ENCODE results near the gene ANKS1B.

The ANKS1B gene

DNA sequence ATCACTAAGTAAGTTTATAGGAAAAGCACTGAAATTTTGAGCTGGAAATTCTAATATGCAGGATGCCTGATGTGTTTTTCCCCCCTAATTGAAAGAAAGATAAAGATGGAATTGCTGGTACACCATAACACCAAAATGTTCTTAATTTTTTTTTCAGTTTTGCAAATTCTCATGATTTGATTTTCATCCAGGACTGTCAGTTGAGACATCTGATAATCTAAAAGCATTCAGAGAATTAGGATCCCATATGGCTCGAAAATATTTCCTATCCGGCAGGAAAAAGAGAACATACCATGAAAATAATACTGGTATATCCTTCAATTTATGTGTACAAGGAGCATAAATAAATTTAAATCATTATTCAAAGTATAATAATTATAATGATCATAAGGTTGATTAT, 887.6 kb downstream of the ANKS1B start:
- DNase-seq = no peak

DNA sequence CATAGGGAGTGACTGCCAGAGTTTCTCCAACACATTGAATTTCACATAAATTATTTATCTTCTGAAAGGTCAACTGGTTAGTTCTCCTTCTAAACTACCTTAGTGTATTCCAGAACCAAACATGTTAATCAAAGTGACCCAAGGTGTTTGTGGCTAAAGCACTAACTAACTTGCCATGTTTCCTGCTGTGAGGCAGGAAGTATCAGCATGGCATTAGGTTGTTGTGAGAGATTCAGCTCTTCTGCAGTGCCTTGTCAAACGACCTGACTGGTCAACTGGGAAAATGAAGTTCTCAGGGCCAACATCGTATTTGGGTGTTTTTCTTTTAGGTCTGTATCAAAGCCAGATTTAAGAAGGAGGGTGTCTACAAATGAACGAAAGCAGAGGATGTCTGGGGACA, 891.6 kb downstream of the ANKS1B start:
- DNase-seq = no peak

DNA sequence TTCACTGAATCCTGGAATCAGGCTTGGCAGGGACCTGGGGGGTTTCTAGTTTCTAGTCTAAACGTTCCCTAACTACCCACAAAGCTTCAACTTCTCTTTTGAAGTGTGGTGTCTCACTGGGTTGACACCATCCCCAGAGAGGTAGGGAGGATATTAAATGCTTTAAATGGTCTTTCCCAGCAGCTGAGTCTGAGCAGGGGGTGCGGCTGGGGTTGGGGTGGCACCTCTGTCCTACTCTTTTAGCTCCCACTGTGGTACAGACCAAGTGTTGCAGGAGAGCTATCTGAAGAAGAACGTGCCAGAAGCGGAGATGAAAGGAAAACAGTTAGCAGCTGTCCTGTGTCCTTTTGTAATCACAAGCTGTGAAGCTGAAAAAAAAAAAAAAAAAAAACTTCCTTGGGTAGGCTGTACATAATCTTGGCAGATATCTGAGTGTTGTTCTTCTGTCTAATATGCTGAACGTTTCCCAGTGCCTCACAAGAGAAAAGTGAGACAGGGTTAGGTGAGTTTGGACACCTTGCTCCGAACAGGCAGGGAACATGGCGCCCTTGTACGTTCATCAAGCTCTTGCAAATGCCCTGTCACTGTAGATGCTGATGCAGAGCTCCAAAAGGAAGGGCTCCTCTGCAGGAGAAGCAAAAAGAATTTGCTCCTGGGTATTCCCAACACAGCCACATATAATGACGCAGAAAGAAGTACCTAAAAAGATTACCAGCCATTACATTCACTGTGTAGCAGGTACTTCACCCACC, 892.5 kb downstream of the ANKS1B start:
- DNase-seq = no peak

DNA sequence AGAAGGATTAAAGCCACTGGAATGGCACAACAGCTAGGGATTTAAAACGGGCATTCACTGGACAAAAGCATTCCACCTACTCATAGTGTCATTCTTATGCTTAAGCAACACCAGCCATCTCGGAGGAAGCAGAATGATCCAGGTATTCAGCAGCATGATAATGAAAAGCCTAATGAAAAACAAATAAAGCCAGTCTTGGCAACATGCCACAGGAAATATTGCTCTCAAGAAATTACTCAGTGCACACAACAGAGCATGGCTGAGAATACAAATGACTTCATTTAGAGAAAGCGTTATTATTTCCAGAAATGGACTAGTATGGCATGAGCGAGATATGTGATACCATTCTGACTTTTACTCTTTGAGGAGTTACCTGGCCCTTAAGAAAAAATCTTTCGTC, 897.5 kb downstream of the ANKS1B start:
- DNase-seq = no peak

DNA sequence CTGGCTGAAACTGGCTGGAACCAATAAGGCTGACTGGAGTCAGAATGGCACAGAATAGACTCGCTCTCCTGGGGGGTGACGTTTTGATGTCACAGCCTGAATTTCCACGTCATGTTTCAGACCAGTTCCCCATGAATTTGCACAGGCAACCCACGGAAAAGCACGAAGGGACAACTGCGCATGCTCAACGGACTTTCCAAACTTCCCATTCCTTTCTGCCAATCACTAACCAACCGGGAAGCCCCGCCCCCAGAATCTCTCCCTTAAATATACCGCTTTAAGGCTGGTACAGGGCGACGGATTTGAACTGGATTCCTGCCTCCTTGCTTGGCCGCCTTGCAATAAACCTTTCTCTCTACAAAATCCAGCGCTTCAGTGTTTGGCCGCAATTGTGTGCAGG, 904.9 kb downstream of the ANKS1B start:
- no peak for DNase-seq

DNA sequence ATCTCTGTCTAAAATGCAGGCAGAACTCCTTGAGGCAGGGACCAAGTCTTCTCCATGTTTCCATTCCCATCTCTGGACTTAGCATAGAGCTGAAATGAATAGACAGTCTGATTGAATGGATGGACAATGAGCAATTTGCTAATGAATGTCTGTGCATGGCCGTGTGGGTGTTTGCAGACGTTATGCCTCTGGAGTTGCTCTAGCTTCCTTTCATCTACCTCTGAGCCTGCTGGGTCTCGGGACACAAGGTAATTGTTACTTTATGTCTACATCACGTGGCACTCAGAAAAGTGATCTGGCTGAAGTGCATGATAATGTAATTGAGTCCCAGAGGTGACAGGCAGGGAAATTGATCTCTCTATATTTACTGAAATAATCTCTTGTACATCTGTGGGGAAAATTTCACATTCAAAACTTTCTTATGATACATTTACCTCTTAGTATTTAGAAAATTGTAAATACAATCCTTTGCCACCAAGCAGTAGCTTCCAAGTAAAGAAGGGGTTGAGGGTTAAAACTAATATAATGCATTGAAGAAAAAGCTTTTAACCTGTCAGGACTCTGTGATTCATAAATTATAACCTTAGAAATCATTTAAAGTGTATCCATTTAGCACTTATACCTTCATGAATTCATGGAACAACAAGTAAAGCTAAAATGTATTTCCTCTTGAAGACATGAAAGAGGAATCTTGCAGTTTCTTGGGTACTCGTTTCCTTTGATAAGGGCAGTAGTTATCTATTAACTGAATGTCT, 915.6 kb downstream of the ANKS1B start:
- DNase-seq = no peak

DNA sequence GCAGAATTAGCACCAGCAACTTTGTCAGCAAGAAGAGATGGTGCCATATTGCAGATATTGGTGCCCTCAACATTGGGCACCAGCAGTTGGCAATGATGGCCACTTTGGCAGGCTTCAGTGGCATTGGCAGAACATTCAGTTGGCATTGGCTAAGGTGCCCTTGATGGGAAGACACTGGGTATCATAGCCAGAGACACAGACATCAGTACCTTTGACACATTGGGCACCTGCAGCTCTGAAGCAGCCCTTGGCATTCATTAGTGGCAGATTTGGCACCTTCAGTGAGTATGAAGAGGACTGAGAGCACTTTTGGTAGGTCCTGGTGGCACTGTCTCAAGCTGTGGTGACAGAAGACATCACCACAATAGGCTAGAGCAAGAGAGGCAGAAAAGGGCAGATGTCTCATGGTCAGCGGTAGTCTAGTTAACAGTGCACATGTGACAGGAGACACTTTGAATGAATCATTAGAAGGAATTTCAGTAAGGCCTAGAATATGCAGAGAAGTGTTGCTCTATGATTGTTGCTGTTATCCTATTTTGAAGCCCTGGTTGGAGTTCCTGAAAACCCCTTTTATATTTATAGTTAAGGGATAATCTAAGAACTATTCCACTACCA, 917.5 kb downstream of the ANKS1B start:
- DNase-seq = no peak

DNA sequence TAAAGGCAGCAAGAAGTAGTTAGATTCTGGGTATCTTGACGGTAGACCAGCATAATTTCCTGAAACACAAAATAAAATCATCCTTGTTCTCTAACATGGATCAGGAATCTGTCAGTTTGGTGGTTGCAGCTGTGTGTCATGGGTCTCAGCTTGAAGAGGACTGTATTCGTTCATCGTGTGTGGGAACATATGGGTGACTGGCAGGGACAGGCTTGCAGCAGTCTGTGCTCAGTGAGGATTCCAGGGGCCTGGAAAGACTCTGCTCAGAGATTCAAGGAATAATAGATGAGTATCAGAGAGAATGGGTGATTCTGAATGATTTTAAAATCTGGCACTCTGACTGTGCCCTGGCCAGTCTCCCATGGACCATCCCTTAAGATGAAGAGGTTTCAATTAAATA, 918.0 kb downstream of the ANKS1B start:
- no peak for DNase-seq

DNA sequence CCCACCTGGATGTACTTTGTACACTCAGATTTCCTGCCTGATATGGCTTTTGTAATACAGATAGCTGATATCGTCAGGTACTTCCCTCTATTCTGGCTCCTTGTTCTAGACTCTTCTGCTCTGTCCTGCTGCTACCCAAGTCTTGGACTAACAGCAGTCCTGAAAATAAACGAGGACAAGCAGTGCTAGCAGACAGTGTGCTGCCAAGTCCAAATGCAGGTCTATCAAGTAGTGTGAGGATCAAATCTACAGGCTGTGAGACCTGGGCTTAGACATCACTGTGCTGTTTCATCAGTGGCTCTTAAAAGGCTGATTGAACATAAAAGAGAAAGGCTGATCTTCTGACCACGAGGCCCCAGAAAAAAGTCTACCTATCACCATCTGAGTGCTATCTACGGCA, 921.6 kb downstream of the ANKS1B start:
- no peak for DNase-seq

DNA sequence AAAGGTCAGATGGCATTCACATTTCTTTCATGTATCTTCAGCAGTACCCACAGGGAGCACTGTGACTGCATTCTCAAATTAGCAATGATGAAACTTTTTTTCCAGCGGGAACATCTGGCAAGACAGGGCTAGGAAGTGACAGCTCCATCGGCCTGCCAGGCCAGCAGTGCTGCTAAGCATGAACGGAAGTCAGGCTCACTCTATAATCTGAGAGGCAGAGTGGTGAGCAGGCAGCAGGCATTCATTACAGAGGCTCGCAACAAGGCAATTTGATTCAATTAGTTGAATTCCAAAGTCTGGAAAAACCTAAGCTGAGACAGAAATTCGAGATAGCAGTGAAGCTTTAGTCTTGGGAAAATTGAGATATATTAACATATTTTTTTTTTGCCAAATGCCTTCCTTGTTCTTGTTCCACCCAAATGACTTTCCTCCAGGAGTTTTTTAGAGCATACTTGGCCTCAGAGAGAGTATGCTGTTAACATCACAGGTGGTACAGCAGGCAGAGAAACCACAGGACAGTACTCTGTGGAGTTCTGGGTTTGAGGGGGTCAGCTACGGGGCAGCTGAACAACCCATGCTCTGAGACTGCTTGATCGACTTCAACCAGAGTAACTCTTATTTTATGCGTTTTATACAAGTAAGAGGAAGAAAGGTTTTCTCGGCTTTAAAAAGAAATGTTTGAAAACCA, 924.8 kb downstream of the ANKS1B start:
- no peak for DNase-seq

DNA sequence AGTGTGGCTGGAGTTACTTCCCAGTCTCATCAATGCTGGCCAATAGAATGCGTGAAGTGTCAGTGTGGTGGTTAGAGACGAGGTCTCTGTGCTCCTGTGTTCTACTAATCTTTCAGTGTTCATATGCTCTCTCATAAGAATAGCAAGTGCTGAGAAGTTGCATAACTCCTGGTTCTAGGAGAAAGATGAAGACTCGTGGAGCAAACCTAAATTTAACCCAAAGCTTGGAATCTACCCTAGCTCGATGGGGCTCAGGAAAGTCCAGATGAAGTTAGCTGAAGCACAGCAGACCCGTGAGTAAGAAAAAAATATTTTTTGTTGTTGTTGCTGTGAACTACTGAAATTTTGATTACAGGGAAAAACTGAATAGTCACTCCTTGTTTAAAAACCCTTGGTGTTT, 927.1 kb downstream of the ANKS1B start:
- DNase-seq = no peak

DNA sequence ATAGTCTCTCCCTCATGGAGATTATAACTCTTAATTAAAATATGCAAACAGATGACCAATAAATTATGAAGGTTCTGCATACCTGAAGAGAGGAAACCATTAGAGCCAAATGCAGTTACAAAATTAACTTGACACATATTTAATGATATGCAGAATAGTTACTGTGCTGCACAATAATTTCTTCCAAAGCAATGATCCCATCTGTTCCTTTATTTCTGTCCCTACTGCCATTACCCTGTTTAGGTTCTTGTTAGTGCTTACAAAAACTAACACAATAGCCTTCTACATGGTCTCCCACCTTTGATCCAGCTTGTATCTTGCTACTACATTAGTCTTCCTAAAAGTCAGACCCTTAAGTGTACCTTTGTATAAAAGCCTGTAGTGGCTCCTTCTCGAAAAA, 928.5 kb downstream of the ANKS1B start:
- DNase-seq = no peak

DNA sequence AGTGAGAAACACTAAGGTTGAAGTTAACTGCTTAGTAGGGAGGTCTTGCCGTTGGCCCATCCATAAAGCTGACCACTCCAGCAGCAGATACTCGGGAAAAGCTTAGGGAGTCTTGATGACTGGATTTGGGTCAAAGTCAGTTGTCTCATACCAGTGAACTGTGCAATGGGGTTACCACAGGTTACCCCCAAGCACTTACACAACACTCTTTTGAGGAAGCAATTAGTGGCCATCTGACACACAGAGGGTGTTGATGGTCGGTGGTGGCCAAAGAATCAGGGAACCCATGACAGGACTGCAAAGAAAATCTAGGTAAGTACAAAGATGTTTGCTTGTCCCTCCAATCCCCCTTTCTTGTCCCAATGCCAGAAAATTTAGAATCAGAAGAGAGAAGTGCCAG, 929.4 kb downstream of the ANKS1B start:
- DNase-seq = no peak

DNA sequence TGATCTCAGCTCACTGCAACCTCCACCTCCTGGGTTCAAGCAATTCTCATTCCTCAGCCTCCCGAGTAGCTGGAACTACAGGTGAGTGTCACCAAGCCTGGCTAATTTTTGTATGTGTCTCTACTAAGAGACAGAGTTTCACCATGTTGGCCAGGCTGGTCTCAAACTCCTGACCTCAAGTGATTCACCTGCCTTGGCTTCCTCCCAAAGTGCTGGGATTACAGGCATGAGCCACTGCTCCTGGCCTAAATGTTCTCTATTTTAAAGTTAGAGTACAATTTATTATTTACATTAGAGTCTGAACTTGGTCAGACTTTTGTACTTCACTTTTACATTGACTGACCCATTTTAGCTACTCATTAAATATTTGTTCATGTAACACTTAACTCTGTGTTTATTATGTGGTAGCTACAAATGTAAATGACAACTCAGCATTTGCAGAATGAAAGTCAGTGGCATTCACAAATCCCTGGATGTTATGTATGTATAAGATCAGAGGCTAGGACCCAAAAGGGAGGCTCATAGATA, 930.1 kb downstream of the ANKS1B start:
- no peak for DNase-seq

DNA sequence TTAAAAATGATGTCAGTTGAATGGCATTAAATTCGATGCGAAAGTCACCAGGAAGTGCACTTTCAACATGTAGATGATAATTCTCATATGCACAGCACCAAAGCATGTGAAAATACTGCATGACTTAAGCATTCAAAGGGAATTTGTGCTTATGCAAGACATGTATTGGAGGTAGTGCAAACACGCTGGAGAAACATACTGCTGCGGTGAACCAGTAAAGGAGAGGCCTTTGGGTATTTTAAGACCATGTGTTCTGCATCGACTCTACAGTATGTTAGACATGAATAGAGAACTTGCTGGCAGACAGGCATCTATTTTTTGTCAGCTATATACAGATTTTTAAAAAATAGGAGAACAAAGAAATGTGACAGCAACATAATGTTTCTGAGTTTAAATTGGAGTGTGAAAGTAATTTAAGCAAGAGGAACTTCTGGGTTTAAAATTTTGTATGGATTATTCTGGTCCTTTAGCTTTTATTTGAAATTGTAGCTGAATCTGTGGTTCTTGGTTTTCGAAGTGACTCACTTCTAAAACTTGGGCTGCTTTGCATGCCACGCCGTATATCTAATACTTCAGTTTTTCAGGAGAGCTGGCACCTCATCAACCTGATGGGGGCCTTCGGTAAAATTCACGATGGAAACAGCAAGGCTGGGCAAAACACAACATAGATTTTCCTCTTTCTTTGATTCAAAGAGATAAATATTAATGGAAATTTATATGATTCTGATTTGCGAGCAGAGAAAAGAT, 930.9 kb downstream of the ANKS1B start:
- DNase-seq = no peak

DNA sequence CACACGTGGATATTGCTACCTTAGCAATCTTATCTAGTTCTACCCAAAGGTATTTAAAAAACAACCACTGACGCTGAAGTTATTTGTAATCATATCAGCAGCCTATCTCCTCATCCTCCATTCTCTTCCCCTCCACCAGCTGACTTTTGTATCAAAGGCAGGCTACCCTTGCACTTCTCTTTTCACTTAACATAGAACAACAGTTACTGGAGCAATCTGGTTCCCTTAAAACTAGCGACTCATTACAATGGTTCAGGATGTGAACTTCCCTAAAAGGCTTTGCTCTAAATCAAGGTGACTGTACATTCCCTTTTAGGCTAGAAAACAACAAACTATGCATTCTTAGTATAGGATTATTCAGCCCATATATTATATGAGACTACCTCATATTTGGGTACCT, 935.0 kb downstream of the ANKS1B start:
- DNase-seq = no peak

DNA sequence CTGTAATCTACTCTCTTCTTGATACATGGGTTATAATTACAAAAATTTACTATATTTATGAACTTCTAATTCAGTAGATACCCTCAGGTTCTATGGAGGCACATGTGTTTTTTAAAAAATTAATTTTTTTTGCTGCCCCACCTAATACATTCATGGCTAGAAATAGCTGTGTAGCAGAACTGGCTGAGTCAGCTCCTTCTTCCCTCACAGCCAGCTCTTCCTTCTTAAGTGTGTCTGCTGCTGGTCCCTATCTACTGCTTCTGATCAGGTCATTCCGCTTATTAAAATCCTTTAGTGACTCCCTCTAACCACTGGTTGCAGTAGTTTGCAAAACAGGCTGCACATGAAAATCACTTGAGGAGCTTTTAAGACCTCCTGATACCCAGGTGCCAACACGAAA, 939.6 kb downstream of the ANKS1B start:
- DNase-seq = no peak

DNA sequence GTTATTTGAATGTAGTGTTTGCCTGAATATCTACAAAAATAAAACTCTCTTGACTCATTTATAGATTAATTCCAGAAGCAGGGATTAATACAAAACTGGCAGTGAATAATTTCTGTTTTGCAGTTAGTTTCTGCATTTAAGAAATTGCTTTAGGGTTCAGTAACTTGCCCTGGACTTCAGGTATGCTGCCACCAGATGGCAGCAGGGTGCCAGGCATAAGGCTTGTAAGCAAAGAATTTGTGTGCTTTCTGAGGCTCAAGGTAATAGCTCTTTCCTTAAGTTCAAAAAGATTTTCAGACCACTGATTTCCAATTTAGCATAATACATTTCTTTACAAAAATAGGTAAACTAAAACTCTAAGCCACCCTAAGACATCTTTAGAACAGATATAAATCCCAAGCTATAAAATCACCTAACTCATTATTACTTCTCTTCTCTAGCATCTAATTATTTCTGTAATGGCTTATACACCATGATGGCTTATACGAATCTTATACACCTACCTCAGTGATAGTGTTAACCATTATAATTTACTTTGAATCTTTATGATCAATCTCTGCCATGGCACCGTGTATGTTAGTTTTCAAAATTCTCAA, 941.3 kb downstream of the ANKS1B start:
- DNase-seq = no peak

DNA sequence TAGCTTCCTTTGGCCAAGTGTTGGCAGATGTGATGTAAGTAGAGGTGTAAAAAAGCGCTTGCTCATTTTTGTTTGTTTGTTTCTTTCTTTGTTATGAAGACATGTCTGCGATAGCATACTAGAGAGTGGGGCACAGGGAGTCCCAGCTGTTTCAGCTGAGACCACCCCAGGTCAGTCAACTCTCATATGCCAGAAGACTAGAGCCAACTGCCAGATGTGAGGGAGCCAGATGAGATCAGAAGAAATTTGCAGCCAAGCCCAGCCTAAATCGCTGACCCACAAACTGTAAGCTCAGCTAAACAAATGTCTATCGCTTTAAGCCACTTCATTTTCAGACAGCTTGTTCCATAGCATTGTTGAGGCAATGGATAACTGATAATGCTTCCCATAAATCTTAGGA, 942.5 kb downstream of the ANKS1B start:
- no peak for DNase-seq

DNA sequence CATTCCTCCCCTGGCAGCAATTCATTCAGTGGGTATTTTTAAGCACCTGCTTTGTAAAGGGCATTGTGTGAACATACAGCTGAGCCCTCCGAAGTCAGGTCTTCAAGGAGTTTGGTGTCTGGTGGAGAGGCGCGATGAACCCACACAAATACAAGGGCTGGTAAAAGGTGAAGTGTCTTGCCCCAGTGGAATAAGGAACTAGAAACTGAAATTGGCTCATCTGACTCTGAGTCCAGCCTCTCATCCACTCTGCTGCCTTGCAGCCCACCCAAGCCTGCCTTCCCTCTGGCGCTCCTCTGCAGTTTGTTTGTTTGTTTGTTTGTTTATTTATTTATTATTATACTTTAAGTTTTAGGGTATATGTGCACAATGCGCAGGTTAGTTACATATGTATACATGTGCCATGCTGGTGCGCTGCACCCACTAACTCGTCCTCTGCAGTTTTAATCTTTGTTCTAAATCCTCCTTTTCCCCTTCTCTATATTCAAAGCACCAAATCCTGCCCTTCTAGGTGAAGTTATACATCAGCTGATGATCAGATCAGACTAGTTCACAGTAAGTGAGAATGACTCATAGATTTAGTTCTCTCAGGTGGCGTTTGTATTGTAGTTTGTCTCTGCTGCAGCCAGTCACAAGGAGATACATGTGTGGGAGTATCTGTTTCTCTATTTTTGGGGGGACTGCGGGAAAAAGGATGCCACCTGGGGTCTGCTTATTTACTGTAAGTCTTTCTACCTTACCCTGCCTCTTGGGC, 945.2 kb downstream of the ANKS1B start:
- DNase-seq = no peak

DNA sequence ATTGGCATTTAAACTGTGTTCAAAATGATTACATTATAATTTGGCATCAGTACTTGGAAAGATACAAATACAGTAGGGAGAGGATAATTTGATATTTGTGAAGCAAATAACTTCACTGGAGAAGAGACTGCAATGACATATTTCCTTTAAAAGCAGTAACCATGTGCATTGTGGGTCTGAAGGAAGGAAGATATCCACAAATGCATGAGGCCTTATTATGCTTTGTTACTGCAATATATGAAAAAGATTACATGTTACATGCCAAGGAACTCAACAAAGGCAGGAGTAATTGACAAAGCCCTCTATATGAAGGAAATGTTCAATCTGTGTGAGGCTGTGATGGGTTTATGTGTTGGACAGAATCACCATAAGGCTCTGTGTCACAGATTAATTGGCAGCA, 948.2 kb downstream of the ANKS1B start:
- DNase-seq = no peak

DNA sequence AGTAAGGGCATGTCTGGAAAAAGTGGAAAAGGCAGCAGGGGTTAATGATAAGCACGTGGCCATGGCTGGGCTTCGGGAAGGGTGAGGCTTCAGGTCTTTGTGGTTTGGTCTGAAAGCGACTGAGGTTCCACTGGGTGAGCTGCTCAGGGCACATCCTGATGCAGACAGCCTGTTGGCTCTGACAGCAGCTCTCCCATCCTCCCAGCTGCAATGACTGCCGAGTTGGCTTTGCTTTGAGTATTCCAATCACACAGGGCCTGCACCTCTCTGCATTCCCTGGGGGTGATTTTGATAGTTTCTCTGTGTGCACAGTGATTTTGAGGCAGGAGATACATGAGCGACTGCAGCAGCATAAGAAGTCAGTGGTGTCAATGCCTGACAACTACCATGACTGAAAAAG, 948.9 kb downstream of the ANKS1B start:
- no peak for DNase-seq

Data from NCI-H2107 (cell line).